GM21786 (cell line): Measurements from ENCODE around the gene ADGRG3.

ENCODE experiments used
- ATAC-seq: cut with Tn5 transposase; IDR thresholded peaks from one replicate; pipeline ENCODE4 v1.9.1; 2021; ENCODE audit not compliant: unreplicated experiment

Gene ADGRG3

DNA sequence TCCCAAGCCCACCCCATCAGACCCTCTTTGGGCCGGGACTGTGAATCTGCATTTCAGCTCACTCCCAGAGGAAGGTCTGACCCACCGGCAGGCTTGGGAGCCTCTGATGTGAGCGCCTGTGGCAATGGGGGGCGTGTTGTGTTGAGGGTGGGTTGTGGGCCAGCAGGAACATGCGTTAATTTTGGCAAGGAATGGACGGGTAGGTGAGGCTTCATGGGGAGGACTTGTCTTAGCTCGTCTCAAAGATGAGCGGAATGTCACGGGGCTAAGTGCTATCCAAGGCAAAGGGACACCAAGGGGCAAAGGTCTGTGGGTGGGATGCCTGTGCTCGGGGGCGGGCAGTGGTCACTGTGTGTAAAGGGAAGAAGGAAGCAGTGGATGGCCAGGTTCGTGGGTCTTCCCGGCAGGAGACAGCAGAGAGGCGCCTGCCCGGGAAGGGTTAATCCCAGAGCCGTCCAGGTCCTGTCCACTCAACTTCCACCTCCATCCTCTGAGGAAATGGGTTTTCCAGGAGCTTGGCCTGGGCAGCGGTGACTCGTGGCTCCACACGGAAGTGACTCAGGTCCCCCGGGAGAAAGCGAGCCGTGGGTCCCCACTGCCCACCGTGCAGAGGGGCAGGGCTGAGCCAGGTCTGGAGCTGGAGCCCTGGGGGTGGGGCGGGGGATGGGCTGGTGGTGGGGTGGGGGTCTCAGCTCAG lies 22.3 kb upstream of the ADGRG3 start:
- ATAC-seq: no peak

DNA sequence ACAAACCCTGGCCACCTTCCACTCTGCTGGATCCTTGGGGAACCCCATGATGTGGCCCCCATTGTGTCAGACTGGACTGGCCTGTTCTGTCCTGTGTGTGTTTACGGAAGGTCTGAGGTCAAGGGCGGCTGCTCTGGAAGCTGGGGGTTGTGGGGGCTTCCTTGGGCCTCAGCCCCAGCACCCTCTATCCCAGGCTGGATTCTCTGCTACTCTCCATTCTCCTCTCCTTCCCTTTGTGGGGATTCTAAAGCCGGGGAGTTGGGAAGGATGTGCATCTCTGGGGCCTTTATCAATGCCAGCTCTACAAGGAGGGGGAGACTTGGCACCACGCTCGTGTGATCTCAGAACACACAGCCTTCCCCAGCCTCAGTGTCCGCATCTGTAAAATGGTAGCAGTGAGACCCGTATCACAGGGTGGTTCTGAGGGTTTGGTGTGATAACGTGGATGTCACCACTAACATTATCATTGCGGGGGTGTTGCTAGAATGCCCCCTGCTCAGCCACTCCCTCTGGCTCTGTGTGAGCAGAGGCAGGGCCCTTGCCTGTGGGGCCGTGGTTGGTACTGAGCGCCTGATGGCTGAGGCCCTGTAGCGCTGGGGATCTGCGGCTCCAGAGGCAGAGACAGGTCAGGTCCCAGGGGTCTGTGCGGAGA lies 21.6 kb upstream of the ADGRG3 start:
- ATAC-seq: no peak

- ATAC-seq: no peak
These were observed 20.8 kb upstream of the ADGRG3 start for GRCh38 chr16:57647136-57647875.

- no peak for ATAC-seq
These were observed 20.0 kb upstream of the ADGRG3 start for GRCh38 chr16:57648125-57648524.

DNA sequence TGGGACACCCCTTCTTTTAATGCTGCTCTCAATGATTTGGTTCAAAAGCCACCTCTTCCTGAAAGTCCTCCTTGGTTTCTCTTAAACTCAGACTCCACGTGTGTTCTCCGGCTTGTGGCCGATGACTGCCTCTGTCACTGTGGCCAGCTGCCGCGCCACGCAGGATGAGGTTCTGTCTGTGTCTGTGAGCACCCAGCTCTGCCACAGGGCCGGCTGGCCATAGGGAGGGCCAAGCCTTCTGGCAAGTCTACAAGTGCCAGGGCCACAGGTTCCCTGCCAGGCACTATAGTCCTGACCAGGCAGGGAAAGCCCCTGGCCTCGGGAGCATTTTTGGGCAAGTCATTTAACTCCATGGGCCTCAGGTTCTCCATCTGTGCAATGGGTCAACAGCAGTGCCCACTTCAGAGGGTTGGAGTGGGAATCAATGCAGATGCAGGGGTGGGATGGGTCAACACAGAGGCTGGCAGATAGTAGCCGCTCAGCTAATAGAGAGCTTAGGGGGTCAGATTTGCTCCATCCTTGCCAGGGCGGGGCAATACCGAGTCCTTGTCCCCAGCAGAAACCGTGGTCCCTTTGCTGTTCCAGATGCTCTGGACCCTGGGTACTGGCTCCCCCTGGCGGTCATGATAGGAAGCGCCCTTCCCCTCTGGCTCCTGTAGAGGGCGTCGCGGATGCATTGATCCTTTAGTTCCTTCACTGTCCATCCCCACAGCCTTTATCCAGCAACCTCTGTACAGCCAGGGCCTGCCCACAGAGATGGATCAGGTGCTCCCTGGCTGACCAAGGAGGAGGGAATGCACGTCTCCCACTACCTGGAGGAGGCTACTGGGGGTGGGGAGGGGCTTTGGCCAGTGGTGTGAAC lies 19.3 kb upstream of the ADGRG3 start:
- ATAC-seq: peak; percentile 46

- ATAC-seq: no peak
These were observed 18.7 kb upstream of the ADGRG3 start for GRCh38 chr16:57649443-57649751.

DNA sequence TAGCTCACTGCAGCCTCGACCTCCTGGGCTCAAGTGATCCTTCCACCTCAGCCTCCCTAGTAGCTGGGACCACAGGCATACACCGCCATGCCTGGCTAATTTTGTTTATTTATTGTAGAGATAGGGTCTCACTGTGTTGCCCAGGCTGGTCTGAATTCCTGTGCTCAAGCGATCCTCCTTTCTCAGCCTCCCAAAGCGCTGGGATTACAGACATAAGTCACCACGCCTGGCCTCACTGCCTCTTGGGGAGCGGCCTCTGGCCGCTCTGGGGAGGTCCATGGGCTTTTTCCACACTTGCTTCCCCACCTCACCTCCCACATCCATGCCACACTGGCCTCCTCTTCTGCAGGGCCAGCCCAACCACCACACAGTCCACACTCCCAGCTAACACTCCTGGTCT lies 18.3 kb upstream of the ADGRG3 start:
- no peak for ATAC-seq

DNA sequence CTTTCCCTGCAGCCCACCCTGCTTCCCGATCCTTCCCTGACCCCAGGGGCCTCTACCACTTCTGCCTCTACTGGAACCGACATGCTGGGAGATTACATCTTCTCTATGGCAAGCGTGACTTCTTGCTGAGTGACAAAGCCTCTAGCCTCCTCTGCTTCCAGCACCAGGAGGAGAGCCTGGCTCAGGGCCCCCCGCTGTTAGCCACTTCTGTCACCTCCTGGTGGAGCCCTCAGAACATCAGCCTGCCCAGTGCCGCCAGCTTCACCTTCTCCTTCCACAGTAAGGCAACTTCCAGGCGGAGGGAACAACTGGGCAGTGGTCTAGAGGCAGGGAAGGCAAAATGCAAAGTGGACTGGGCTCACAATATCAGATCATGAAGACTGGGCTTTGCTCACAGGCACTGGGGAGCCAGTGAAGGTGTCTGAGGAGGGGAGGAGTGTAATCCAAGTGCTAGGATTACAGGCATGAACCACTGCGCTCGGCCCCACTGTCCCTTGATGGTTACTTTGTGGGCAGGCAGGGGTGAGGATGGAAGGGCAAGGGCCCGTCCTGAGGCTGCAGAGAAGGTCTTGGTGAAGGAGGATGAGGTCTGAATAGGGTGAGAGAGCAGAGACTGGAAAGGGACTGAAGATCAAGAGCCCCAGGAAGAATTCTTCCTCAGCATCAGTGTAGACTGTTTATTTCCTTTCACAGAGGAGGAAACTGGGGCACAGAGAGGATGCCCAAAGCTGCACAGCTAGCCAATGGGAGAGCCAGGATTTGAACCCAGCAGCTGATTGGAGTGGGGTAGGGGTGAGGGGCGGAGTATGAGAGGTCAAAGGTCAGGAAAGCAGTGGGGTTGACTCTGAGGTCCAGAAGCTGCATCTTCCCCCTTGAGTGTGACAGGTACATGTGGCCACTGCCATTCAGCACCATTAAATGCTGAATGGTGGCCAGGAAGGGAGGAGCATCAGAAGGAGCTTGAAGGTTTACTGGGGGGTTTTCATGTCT lies 16.5 kb upstream of the ADGRG3 start:
- no peak for ATAC-seq

- no peak for ATAC-seq
These were observed 15.2 kb upstream of the ADGRG3 start for GRCh38 chr16:57652695-57653471.

- ATAC-seq: no peak
These were observed 14.2 kb upstream of the ADGRG3 start for GRCh38 chr16:57653936-57654335.

DNA sequence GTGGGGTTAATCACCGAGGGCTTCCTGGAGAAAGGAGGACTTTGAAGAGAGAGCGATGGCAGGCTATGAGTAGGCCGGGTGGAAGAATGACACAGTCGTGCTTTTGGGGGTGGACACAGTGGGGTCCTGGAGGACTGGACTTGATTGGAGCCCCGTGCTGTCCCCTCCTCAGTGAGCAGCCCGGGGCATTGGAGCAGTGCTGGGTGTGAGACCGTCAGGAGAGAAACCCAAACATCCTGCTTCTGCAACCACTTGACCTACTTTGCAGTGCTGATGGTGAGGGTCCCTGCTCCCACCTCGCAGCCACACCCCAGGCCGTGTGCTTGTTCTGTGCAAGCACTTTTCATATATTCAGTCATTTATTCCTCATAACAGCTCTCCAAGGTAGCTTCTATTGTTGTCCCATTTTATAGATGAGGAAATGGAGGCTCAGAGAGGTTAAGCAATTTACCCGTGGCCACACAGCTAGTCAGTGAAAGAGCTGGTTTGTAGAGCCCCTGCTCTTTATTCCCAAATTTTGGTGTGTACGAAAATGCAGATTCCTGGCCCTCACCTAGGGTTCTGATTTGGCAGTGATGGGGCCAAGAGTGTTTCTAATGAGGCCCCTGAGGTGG lies 11.7 kb upstream of the ADGRG3 start:
- no peak for ATAC-seq

- no peak for ATAC-seq
These were observed 10.9 kb upstream of the ADGRG3 start for GRCh38 chr16:57657228-57657627.

GRCh38 chr16:57658130-57658877 lies 9.8 kb upstream of the ADGRG3 start:
- ATAC-seq: no peak

GRCh38 chr16:57658878-57659674 lies 9.0 kb upstream of the ADGRG3 start:
- ATAC-seq: no peak

DNA sequence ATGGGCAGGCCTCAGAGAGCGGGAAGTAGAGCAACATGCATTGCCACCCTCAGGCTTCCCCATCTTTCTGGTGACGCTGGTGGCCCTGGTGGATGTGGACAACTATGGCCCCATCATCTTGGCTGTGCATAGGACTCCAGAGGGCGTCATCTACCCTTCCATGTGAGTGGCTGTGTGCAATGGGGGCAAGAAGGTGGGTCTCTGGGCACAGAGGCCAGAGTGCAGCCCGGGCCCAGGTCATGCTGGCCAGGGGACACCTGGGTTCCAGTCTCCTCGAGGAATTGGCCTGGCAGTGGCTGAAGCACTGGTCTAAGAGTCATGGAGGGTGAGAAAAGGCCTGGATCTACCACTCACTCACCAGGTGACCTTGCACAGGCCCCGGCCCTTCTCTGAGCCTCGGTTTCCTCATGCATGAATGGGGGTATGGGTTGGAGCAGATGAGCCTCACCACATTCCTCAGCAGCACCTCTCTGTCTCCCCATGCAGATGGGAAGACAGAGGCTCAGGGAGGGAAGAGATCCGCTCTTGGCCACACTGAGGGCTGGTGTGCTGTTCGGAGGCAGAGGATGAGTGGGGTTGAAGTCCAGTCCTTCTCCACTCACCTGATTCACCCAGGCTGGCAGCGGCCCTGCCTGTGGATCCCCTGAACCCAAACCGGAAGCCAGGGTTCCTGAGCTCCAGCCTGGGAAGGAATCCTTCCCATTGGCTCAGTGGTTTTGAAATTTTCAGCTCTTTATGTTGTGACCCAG lies 7.2 kb upstream of the ADGRG3 start:
- no peak for ATAC-seq

GRCh38 chr16:57661510-57661909 lies 6.6 kb upstream of the ADGRG3 start:
- ATAC-seq: no peak
